PC-9 (cell line): ENCODE data around the gene ARMC9.

Experiments used
- CTCF ChIP-seq: fragments of 200-600 bp; sonication (generic); conservative IDR thresholded peaks from 2 replicates; pipeline ENCODE4 v1.6.1; 2017; ENCODE audit warnings: mixed run types, antibody characterized with exemption, mild to moderate bottlenecking, moderate library complexity
- EZH2 ChIP-seq: fragments of 200-600 bp; sonication (generic); IDR thresholded peaks from 2 replicates; pipeline ENCODE4 v1.8.0; 2017; ENCODE audit warnings: antibody characterized with exemption, low read depth

- no peak for TF ChIP-seq CTCF
- TF ChIP-seq EZH2 = no peak
Measured at GRCh38 chr2:231259104-231259503, 60.7 kb downstream of the ARMC9 start.
